ENCODE measurements around the gene RNF222. TPM values are rescaled to one million over a fixed set of nuclear protein-coding genes. Genes with fewer than 3 reads are reported as not detected.
"Not testable (repeated sequence)": the region's sequence is repeated elsewhere in the genome, so short reads cannot be mapped to it uniquely, and the experiment has no call there.

RNF222 gene
- total and polyA plus RNA-seq, 5 donors from 2014 or later = 0.19 to 0.81 (median 0.27) TPM; not detected in 2

DNA sequence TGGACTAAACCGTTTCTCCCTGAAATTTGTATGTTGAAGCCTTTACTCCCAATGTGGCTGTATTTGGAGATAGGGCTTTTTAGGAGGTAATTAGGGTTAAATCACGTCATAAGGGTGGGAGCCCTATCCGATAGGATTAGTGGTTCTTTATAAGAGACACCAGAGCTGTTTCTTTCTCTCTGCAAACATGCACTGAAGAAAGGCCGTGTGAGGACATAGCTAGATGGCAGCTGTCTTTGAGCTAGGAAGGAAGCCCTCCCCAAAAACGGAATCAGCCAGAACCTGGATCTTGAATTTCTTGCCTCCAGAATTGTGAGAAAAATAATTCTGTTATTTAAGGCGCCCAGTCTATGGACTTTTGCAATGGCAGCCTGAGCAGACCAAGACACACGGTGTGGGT lies 43.9 kb downstream of the RNF222 start:
- H3K4me1 ChIP-seq (ENCODE audit: control insufficient read depth, insufficient read depth, low read length, poor library complexity, severe bottlenecking) = no peaks in the 10 kb centered on the region
- peaks cover 6% of the 10 kb centered on the region for H3K27me3 Mint-ChIP-seq
- no peaks in the 10 kb centered on the region for H3K4me1 Mint-ChIP-seq
- H3K27ac ChIP-seq (ENCODE audit: insufficient read depth, low read length, poor library complexity, severe bottlenecking) = no peak overlapping the region
- no peaks in the 10 kb centered on the region for H3K9me3 Mint-ChIP-seq
- H3K27ac Mint-ChIP-seq = no peak overlapping the region
- H3K36me3 Mint-ChIP-seq = no peaks in the 10 kb centered on the region
- H3K36me3 ChIP-seq (ENCODE audit: control insufficient read depth, insufficient read depth, low read length) = no peaks in the 10 kb centered on the region
- ATAC-seq (ENCODE audit: low read depth in 2 of 2) (no peak), DNase-seq (no peak)
- no peak overlapping the region for H3K4me3 Mint-ChIP-seq
- H3K9me3 ChIP-seq (ENCODE audit: control insufficient read depth in 2 of 2, low read length in 2 of 2) = no peaks in the 10 kb centered on the region
- H3K4me3 ChIP-seq (ENCODE audit: low read depth, low read length) = no peak overlapping the region
- no peaks in the 10 kb centered on the region for H3K27me3 ChIP-seq (ENCODE audit: control insufficient read depth, insufficient read depth, low read length)

DNA sequence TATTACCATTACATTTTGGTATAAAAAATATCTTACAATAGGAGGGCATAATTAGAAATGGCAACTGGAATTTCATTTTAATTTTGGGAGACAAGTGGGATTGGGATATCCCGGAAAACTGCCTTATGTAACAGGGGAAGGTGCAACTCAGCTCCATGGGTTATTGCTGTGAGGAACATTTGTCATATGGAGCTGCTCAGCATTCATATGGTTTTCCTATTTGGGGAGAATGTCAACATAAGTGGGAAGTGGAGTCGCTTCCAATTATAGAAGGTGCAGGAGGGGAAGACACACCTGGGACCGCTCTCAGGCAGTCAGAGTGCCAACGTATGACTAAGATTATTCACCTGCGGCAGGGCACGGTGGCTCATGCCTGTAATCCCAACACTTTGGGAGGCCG lies 47.3 kb downstream of the RNF222 start:
- no peak for ATAC-seq (ENCODE audit: low read depth in 2 of 2)
- Mint-ChIP-seq H3K36me3 (no peaks in the 10 kb centered on the region), H3K4me3 (no peak overlapping the region), H3K4me1 (no peaks in the 10 kb centered on the region), H3K27ac (no peak overlapping the region), H3K9me3 (no peaks in the 10 kb centered on the region), H3K27me3 (peaks cover 11% of the 10 kb centered on the region)
- no peak overlapping the region for H3K4me3 ChIP-seq (ENCODE audit: low read depth, low read length)
- H3K27me3 ChIP-seq (ENCODE audit: control insufficient read depth, insufficient read depth, low read length) = peaks cover 8% of the 10 kb centered on the region
- no peaks in the 10 kb centered on the region for H3K36me3 ChIP-seq (ENCODE audit: control insufficient read depth, insufficient read depth, low read length)
- H3K4me1 ChIP-seq (ENCODE audit: control insufficient read depth, insufficient read depth, low read length, poor library complexity, severe bottlenecking) = no peaks in the 10 kb centered on the region
- no peak overlapping the region for H3K27ac ChIP-seq (ENCODE audit: insufficient read depth, low read length, poor library complexity, severe bottlenecking)
- H3K9me3 ChIP-seq (ENCODE audit: control insufficient read depth in 2 of 2, low read length in 2 of 2) = no peaks in the 10 kb centered on the region
- no peak for DNase-seq

DNA sequence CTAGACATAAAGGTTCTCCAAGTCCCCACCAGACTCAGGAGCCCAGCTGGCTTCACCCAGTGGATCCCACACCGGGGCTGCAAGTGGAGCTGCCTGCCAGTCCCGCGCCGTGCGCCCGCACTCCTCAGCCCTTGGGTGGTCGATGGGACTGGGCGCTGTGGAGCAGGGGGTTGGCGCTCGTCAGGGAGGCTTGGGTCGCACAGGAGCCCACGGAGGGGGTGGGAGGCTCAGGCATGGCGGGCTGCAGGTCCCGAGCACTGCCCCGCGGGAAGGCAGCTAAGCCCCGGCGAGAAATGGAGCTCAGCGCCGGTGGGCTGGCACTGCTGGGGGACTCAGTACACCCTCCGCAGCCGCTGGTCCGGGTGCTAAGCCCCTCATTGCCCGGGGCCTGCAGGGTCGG lies 50.6 kb downstream of the RNF222 start:
- H3K4me1 ChIP-seq (ENCODE audit: control insufficient read depth, insufficient read depth, low read length, poor library complexity, severe bottlenecking); H3K27ac Mint-ChIP-seq; H3K27me3 ChIP-seq (ENCODE audit: control insufficient read depth, insufficient read depth, low read length); H3K4me3 ChIP-seq (ENCODE audit: low read depth, low read length); DNase-seq; H3K36me3 ChIP-seq (ENCODE audit: control insufficient read depth, insufficient read depth, low read length); H3K27ac ChIP-seq (ENCODE audit: insufficient read depth, low read length, poor library complexity, severe bottlenecking); H3K9me3 ChIP-seq (ENCODE audit: control insufficient read depth in 2 of 2, low read length in 2 of 2); H3K4me3 Mint-ChIP-seq; H3K9me3 Mint-ChIP-seq; H3K4me1 Mint-ChIP-seq; H3K36me3 Mint-ChIP-seq; ATAC-seq (ENCODE audit: low read depth in 2 of 2): not testable (repeated sequence)
- H3K27me3 Mint-ChIP-seq = peaks cover 11% of the 10 kb centered on the region

GRCh38 chr17:8345951-8346665 lies 51.5 kb downstream of the RNF222 start:
- DNase-seq (no peak), ATAC-seq (ENCODE audit: low read depth in 2 of 2) (no peak)
- Histone ChIP-seq H3K9me3 (ENCODE audit: control insufficient read depth in 2 of 2, low read length in 2 of 2) (no peaks in the 10 kb centered on the region), H3K4me1 (ENCODE audit: control insufficient read depth, insufficient read depth, low read length, poor library complexity, severe bottlenecking) (no peaks in the 10 kb centered on the region), H3K36me3 (ENCODE audit: control insufficient read depth, insufficient read depth, low read length) (no peaks in the 10 kb centered on the region), H3K4me3 (ENCODE audit: low read depth, low read length) (no peak overlapping the region), H3K27ac (ENCODE audit: insufficient read depth, low read length, poor library complexity, severe bottlenecking) (no peak overlapping the region), H3K27me3 (ENCODE audit: control insufficient read depth, insufficient read depth, low read length) (peaks cover 8% of the 10 kb centered on the region)
- no peaks in the 10 kb centered on the region for H3K36me3 Mint-ChIP-seq
- no peak overlapping the region for H3K27ac Mint-ChIP-seq
- H3K4me1 Mint-ChIP-seq = no peaks in the 10 kb centered on the region
- H3K27me3 Mint-ChIP-seq = peaks cover 11% of the 10 kb centered on the region
- no peaks in the 10 kb centered on the region for H3K9me3 Mint-ChIP-seq
- peak overlapping the region in 1 of 4 donors; percentile 36 for H3K4me3 Mint-ChIP-seq

GRCh38 chr17:8345052-8345690 lies 52.5 kb downstream of the RNF222 start:
- H3K9me3 Mint-ChIP-seq = no peaks in the 10 kb centered on the region
- Histone ChIP-seq H3K27me3 (ENCODE audit: control insufficient read depth, insufficient read depth, low read length) (peaks cover 8% of the 10 kb centered on the region), H3K9me3 (ENCODE audit: control insufficient read depth in 2 of 2, low read length in 2 of 2) (no peaks in the 10 kb centered on the region), H3K27ac (ENCODE audit: insufficient read depth, low read length, poor library complexity, severe bottlenecking) (no peak overlapping the region), H3K36me3 (ENCODE audit: control insufficient read depth, insufficient read depth, low read length) (no peaks in the 10 kb centered on the region), H3K4me1 (ENCODE audit: control insufficient read depth, insufficient read depth, low read length, poor library complexity, severe bottlenecking) (no peaks in the 10 kb centered on the region), H3K4me3 (ENCODE audit: low read depth, low read length) (no peak overlapping the region)
- no peak overlapping the region for H3K4me3 Mint-ChIP-seq
- no peak overlapping the region for H3K27ac Mint-ChIP-seq
- no peaks in the 10 kb centered on the region for H3K36me3 Mint-ChIP-seq
- DNase-seq = no peak
- no peaks in the 10 kb centered on the region for H3K4me1 Mint-ChIP-seq
- no peak for ATAC-seq (ENCODE audit: low read depth in 2 of 2)
- peaks cover 11% of the 10 kb centered on the region for H3K27me3 Mint-ChIP-seq

DNA sequence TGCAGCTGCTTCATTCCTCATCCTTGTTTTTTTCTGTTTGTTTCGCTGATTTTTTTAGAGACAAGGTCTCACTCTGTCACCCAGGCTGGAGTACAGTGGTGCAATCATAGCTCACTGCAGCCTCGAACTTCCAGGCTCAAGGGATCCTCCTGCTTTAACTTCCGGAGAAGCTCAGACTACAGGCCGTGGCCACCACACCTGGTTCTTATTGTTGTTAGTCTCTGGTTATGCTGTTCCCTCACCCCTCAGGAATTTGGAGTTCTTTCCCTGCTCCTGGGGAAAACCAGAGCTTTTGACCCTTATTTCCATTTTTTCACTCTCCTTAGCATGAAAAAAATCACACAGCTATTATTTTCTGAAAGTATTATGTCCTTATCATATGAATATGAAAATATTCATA lies 56.2 kb downstream of the RNF222 start:
- ATAC-seq (ENCODE audit: low read depth in 2 of 2) = no peak
- Histone ChIP-seq H3K4me1 (ENCODE audit: control insufficient read depth, insufficient read depth, low read length, poor library complexity, severe bottlenecking) (peaks cover 6% of the 10 kb centered on the region), H3K4me3 (ENCODE audit: low read depth, low read length) (no peak overlapping the region), H3K36me3 (ENCODE audit: control insufficient read depth, insufficient read depth, low read length) (no peaks in the 10 kb centered on the region), H3K9me3 (ENCODE audit: control insufficient read depth in 2 of 2, low read length in 2 of 2) (no peaks in the 10 kb centered on the region), H3K27ac (ENCODE audit: insufficient read depth, low read length, poor library complexity, severe bottlenecking) (no peak overlapping the region), H3K27me3 (ENCODE audit: control insufficient read depth, insufficient read depth, low read length) (peaks cover 7% of the 10 kb centered on the region)
- peaks cover 11% of the 10 kb centered on the region for H3K27me3 Mint-ChIP-seq
- no peaks in the 10 kb centered on the region for H3K9me3 Mint-ChIP-seq
- H3K4me3 Mint-ChIP-seq = no peak overlapping the region
- DNase-seq = no peak
- H3K36me3 Mint-ChIP-seq = no peaks in the 10 kb centered on the region
- H3K4me1 Mint-ChIP-seq = peaks cover 0 to 8% (median 3%) of the 10 kb centered on the region in 4 donors
- H3K27ac Mint-ChIP-seq = no peak overlapping the region

Other genes with a start within 250 kb of the RNF222 start
- 1,740 TPM for gene PER1, start 245.4 kb downstream of the RNF222 start, total RNA-seq
- 1 to 10 TPM; 4.8 to 7.7 (median 6.2) TPM for gene PER1, start 245.4 kb downstream of the RNF222 start, polyA plus RNA-seq
- 205 TPM for gene VAMP2, start 234.9 kb downstream of the RNF222 start, total RNA-seq
- 10 to 100 TPM; 42.7 to 60.4 (median 59.3) TPM for gene VAMP2, start 234.9 kb downstream of the RNF222 start, polyA plus RNA-seq
- 27.3 TPM for gene TMEM107, start 221.4 kb downstream of the RNF222 start, total RNA-seq
- 10 to 100 TPM; 20.6 to 38.9 (median 29.9) TPM for gene TMEM107, start 221.4 kb downstream of the RNF222 start, polyA plus RNA-seq
- 10.1 TPM for gene BORCS6, start 207.6 kb downstream of the RNF222 start, total RNA-seq
- 10 to 100 TPM; 23.6 to 29.9 (median 25.4) TPM for gene BORCS6, start 207.6 kb downstream of the RNF222 start, polyA plus RNA-seq
- 3.7 TPM for gene AURKB, start 187.3 kb downstream of the RNF222 start, total RNA-seq
- 1 to 10 TPM; 1.5 to 5.3 (median 3.4) TPM for gene AURKB, start 187.3 kb downstream of the RNF222 start, polyA plus RNA-seq
- gene CTC1, start 149.8 kb downstream of the RNF222 start, total RNA-seq = 265 TPM
- 10 to 100 TPM; 20.2 to 32.4 (median 24.1) TPM for gene CTC1, start 149.8 kb downstream of the RNF222 start, polyA plus RNA-seq
- 13.9 TPM for gene PFAS, start 148.5 kb downstream of the RNF222 start, total RNA-seq
- 10 to 100 TPM in 3 of 4 donors, 1 to 10 TPM in 1; 7.4 to 12.7 (median 11.2) TPM for gene PFAS, start 148.5 kb downstream of the RNF222 start, polyA plus RNA-seq
- 40.0 TPM for gene RANGRF, start 109.2 kb downstream of the RNF222 start, total RNA-seq
- gene RANGRF, start 109.2 kb downstream of the RNF222 start, polyA plus RNA-seq = 100 to 1,000 TPM in 2 of 4 donors, 10 to 100 TPM in 2; 87.6 to 131 (median 99.0) TPM
- 13.7 TPM for gene SLC25A35, start 102.4 kb downstream of the RNF222 start, total RNA-seq
- 1 to 10 TPM in 3 of 4 donors, under 1 TPM in 1; 0.64 to 2.7 (median 1.7) TPM for gene SLC25A35, start 102.4 kb downstream of the RNF222 start, polyA plus RNA-seq
- not detected for gene ARHGEF15, start 87.6 kb downstream of the RNF222 start, total RNA-seq
- gene ARHGEF15, start 87.6 kb downstream of the RNF222 start, polyA plus RNA-seq = not detected
- gene ODF4, start 58.0 kb downstream of the RNF222 start, total RNA-seq = not detected
- not detected for gene ODF4, start 58.0 kb downstream of the RNF222 start, polyA plus RNA-seq
- 2,192 TPM for gene RPL26, start 14.6 kb downstream of the RNF222 start, total RNA-seq
- gene RPL26, start 14.6 kb downstream of the RNF222 start, polyA plus RNA-seq = 1,000 to 10,000 TPM; 1,483 to 1,963 (median 1,650) TPM
- gene NDEL1, start 38.1 kb upstream of the RNF222 start, total RNA-seq = 240 TPM
- gene NDEL1, start 38.1 kb upstream of the RNF222 start, polyA plus RNA-seq = 10 to 100 TPM; 45.6 to 63.6 (median 54.6) TPM
- gene MYH10, start 232.9 kb upstream of the RNF222 start, total RNA-seq = 4.0 TPM
- 1 to 10 TPM in 3 of 4 donors, under 1 TPM in 1; 0.67 to 1.2 (median 1.1) TPM for gene MYH10, start 232.9 kb upstream of the RNF222 start, polyA plus RNA-seq

All from CD4-positive, CD25-positive, alpha-beta regulatory T cell (primary cell).